Mesendoderm (in vitro differentiated cells): ENCODE measurements around the gene NEURL3.
A peak's percentile ranks its signal among the peaks of the same experiment; 100 is the strongest.

ENCODE experiments used
- DNase-seq: peaks from one replicate; pipeline ENCODE4 v3.0.0; 2013
- H2AK5ac ChIP-seq: 2 replicates; pipeline ENCODE4 v1.6.1; 2013; ENCODE audit warnings: low read length, inconsistent platforms
- H2BK120ac ChIP-seq: 2 replicates; pipeline ENCODE4 v1.6.1; 2013; ENCODE audit warnings: low read depth, mild to moderate bottlenecking, low read length, moderate library complexity, mixed read lengths
- H2BK15ac ChIP-seq: replicated peaks from 2 replicates; pipeline ENCODE4 v1.6.1; 2013; ENCODE audit warnings: low read depth, mild to moderate bottlenecking, moderate library complexity
- H2BK5ac ChIP-seq: 2 replicates; pipeline ENCODE4 v1.6.1; 2013; ENCODE audit warnings: low read length, inconsistent platforms
- H3K18ac ChIP-seq: 2 replicates; pipeline ENCODE4 v1.6.1; 2013; ENCODE audit warnings: mild to moderate bottlenecking, low read length, mixed read lengths
- H3K23ac ChIP-seq: one replicate; pipeline ENCODE4 v1.6.1; 2013; ENCODE audit warnings: low read length
- H3K27ac ChIP-seq: 2 replicates; pipeline ENCODE4 v1.5.1; 2013; ENCODE audit warnings: low read depth, mild to moderate bottlenecking, inconsistent platforms, low read length, moderate library complexity
- H3K27me3 ChIP-seq: 2 replicates; pipeline ENCODE4 v1.6.1; 2013; ENCODE audit warnings: low read length, control low read depth, mild to moderate bottlenecking, inconsistent platforms; ENCODE audit not compliant: insufficient read depth, poor library complexity
- H3K36me3 ChIP-seq: 2 replicates; pipeline ENCODE4 v1.6.1; 2013; ENCODE audit warnings: low read length, inconsistent platforms; ENCODE audit not compliant: control insufficient read depth, insufficient read depth
- H3K4ac ChIP-seq: one replicate; pipeline ENCODE4 v1.6.1; 2013; ENCODE audit warnings: low read depth, mild to moderate bottlenecking, low read length, moderate library complexity
- H3K4me1 ChIP-seq: 2 replicates; pipeline ENCODE4 v1.6.1; 2013; ENCODE audit warnings: low read depth, low read length, inconsistent platforms; ENCODE audit not compliant: control insufficient read depth
- H3K4me2 ChIP-seq: 2 replicates; pipeline ENCODE4 v1.6.1; 2013; ENCODE audit warnings: low read length
- H3K4me3 ChIP-seq: 2 replicates; pipeline ENCODE4 v1.5.1; 2013; ENCODE audit warnings: mild to moderate bottlenecking, low read length
- H3K56ac ChIP-seq: one replicate; pipeline ENCODE4 v1.6.1; 2013; ENCODE audit warnings: low read length
- H3K79me1 ChIP-seq: 2 replicates; pipeline ENCODE4 v1.6.1; 2013; ENCODE audit warnings: low read length, inconsistent platforms
- H3K79me2 ChIP-seq: 2 replicates; pipeline ENCODE4 v1.6.1; 2013; ENCODE audit warnings: mild to moderate bottlenecking, low read length; ENCODE audit not compliant: control insufficient read depth, insufficient read depth
- H3K9ac ChIP-seq: 2 replicates; pipeline ENCODE4 v1.6.1; 2013; ENCODE audit warnings: low read length, inconsistent platforms
- H4K5ac ChIP-seq: one replicate; pipeline ENCODE4 v1.6.1; 2013; ENCODE audit warnings: low read length
- H4K8ac ChIP-seq: one replicate; pipeline ENCODE4 v1.6.1; 2013; ENCODE audit warnings: low read depth, mild to moderate bottlenecking, control low read depth, low read length, moderate library complexity
- WGBS: extraction: QIAGEN DNeasy Blood & Tissue Kit; methylation state at CpG from one replicate; pipeline ENCODE4 v1.1.7; 2013; ENCODE audit warnings: low lambda C conversion rate, missing lambda C conversion rate; ENCODE audit not compliant: insufficient coverage; ENCODE audit errors: extremely low coverage; 5-methylcytosine and 5-hydroxymethylcytosine counted together

NEURL3 gene

GRCh38 chr2:96502891-96503636 lies 2.1 kb downstream of the NEURL3 start:
- Histone ChIP-seq H3K36me3 (no peaks in the 10 kb centered on the region), H3K4ac (no peak overlapping the region), H3K4me1 (no peaks in the 10 kb centered on the region), H2BK15ac (no peak overlapping the region), H4K5ac (no peak overlapping the region), H3K18ac (no peak overlapping the region), H3K27me3 (no peaks in the 10 kb centered on the region), H3K79me2 (no peaks in the 10 kb centered on the region), H3K56ac (no peak overlapping the region), H3K79me1 (no peaks in the 10 kb centered on the region), H3K9ac (no peak overlapping the region), H3K4me2 (no peak overlapping the region), H3K4me3 (no peak overlapping the region), H3K23ac (no peak overlapping the region), H2BK5ac (no peak overlapping the region), H4K8ac (no peak overlapping the region), H2AK5ac (no peak overlapping the region), H2BK120ac (no peak overlapping the region), H3K27ac (no peak overlapping the region)
- DNase-seq, result no peak
- whole genome bisulfite sequencing, result no CpG with 5 or more reads among the region's 13 CpGs

DNA sequence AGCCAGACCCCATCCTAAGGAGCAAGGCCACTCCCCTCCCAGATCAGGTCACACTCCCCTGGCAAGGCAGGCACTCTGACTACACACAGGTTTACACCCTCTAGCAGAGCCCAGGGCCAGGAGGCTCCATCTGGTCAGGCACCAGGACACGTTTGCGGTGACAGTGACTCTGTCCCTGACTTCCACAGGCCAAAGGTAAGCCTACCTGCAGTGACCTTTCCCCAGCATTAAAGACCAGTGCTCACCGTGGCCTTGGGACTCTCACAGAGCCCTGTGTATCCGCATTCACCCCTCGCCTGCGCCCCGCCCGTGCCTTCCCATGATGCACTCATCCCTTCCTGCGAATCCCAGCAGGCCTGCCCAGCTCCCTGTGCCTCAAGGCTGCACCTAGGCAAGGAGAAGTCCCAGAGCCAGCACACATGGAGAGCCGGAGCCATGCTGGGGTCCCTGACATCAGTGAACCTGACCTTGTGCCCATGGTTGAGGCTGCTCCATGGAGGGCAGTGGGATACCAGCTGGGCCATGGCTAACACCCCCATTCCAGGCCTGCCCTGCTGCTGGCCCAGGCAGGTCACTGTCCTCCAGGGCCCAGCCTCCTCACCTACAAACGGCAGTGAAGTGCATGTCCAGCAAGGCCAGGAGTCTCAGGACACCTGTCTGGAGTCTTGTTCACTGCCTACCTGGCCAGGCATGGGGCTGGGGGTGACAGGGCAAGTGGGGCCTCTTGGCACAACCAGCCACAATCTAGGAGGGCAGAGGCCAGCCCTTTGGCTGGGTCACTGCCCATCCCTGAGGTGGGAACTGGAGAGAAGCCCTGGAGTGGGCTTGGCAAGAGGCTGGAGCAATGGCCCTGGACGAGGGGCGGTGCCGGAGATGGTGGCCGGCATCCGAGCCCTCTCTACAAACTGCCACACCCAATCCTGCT lies 3.0 kb downstream of the NEURL3 start:
- Histone ChIP-seq H2BK120ac (no peak overlapping the region), H3K79me1 (no peaks in the 10 kb centered on the region), H3K27me3 (no peaks in the 10 kb centered on the region), H4K8ac (no peak overlapping the region), H4K5ac (no peak overlapping the region), H2BK15ac (no peak overlapping the region), H3K4ac (no peak overlapping the region), H3K56ac (peak overlapping the region; percentile 70), H2AK5ac (no peak overlapping the region), H3K23ac (no peak overlapping the region), H3K79me2 (no peaks in the 10 kb centered on the region), H3K27ac (no peak overlapping the region), H3K9ac (no peak overlapping the region), H3K4me3 (no peak overlapping the region), H2BK5ac (no peak overlapping the region), H3K18ac (no peak overlapping the region), H3K4me2 (no peak overlapping the region), H3K36me3 (no peaks in the 10 kb centered on the region), H3K4me1 (no peaks in the 10 kb centered on the region)
- WGBS, result no CpG with 5 or more reads among the region's 16 CpGs
- no peak for DNase-seq

GRCh38 chr2:96501471-96501874 lies 3.7 kb downstream of the NEURL3 start:
- H3K27me3 ChIP-seq, result no peaks in the 10 kb centered on the region
- no peaks in the 10 kb centered on the region for H3K4me1 ChIP-seq
- H2AK5ac ChIP-seq, result no peak overlapping the region
- H4K5ac ChIP-seq, result no peak overlapping the region
- no CpG with 5 or more reads among the region's 2 CpGs for WGBS
- no peak overlapping the region for H3K4ac ChIP-seq
- no peaks in the 10 kb centered on the region for H3K79me2 ChIP-seq
- H2BK15ac ChIP-seq, result no peak overlapping the region
- H3K36me3 ChIP-seq, result no peaks in the 10 kb centered on the region
- no peak overlapping the region for H3K4me3 ChIP-seq
- no peak overlapping the region for H2BK120ac ChIP-seq
- no peak for DNase-seq
- H2BK5ac ChIP-seq, result no peak overlapping the region
- no peak overlapping the region for H3K23ac ChIP-seq
- H3K9ac ChIP-seq, result no peak overlapping the region
- no peaks in the 10 kb centered on the region for H3K79me1 ChIP-seq
- H4K8ac ChIP-seq, result no peak overlapping the region
- H3K56ac ChIP-seq, result no peak overlapping the region
- H3K18ac ChIP-seq, result no peak overlapping the region
- no peak overlapping the region for H3K4me2 ChIP-seq
- H3K27ac ChIP-seq, result no peak overlapping the region

DNA sequence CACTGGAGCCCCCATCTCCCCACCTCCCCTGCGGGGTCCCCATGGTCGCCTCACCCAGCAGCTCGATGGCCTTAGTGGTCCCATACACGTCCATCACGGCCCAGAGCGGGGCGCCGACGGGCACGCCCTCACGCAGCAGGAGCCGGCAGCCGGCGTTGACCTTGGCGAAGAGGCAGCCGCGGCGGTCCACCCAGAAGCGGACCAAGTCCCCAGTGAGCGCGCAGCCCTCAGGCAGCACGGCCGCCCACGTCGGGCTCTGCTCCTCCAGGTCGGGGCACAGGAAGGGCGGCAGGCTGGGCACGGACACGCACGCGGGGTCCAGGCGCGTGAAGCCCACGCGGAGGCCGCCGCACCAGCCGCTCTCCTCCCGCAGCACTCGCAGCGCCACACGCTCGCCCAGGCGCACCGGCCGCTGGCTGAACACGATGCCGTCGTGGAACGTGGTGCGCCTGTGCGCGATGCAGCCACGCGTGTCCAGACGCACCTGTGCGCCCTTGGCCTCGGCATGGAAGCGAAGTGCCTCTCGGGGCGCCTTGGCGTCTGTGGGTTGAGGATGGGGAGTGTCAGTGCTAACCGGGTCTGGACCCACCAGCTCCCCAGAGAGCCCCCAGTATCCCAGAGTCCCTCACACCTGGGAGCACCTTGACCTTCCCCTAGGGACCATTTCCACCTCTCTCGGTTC lies 4.6 kb downstream of the NEURL3 start:
- no peaks in the 10 kb centered on the region for H3K79me1 ChIP-seq
- no peaks in the 10 kb centered on the region for H3K27me3 ChIP-seq
- no peak overlapping the region for H3K27ac ChIP-seq
- H3K9ac ChIP-seq, result no peak overlapping the region
- no peak overlapping the region for H4K5ac ChIP-seq
- H4K8ac ChIP-seq, result no peak overlapping the region
- H2BK15ac ChIP-seq, result no peak overlapping the region
- no peak overlapping the region for H2BK5ac ChIP-seq
- no peaks in the 10 kb centered on the region for H3K79me2 ChIP-seq
- H3K23ac ChIP-seq, result no peak overlapping the region
- no peak overlapping the region for H3K4me2 ChIP-seq
- H3K36me3 ChIP-seq, result no peaks in the 10 kb centered on the region
- H2AK5ac ChIP-seq, result no peak overlapping the region
- DNase-seq, result no peak
- no peak overlapping the region for H3K4me3 ChIP-seq
- H3K4ac ChIP-seq, result no peak overlapping the region
- H3K4me1 ChIP-seq, result no peaks in the 10 kb centered on the region
- no CpG with 5 or more reads among the region's 64 CpGs for WGBS
- H3K56ac ChIP-seq, result no peak overlapping the region
- no peak overlapping the region for H3K18ac ChIP-seq
- H2BK120ac ChIP-seq, result no peak overlapping the region

- Histone ChIP-seq H3K18ac (no peak overlapping the region), H3K4me3 (no peak overlapping the region)
Observed at GRCh38 chr2:96499061-96499960, 5.8 kb downstream of the NEURL3 start.

More at GRCh38 chr2:96499061-96499960, 5.8 kb downstream of the NEURL3 start:
- Histone ChIP-seq H3K79me1 (no peaks in the 10 kb centered on the region), H4K8ac (no peak overlapping the region), H3K79me2 (no peaks in the 10 kb centered on the region), H3K27me3 (no peaks in the 10 kb centered on the region), H3K27ac (no peak overlapping the region), H4K5ac (no peak overlapping the region), H3K4me1 (no peaks in the 10 kb centered on the region), H3K4ac (no peak overlapping the region), H3K4me2 (no peak overlapping the region), H3K36me3 (no peaks in the 10 kb centered on the region), H2BK15ac (no peak overlapping the region), H3K56ac (no peak overlapping the region), H2AK5ac (no peak overlapping the region), H2BK5ac (no peak overlapping the region), H2BK120ac (no peak overlapping the region), H3K9ac (no peak overlapping the region), H3K23ac (no peak overlapping the region)
- WGBS, result no CpG with 5 or more reads among the region's 15 CpGs
- DNase-seq, result no peak
